GDM1 (cell line): ENCODE data around the gene USP51.
"Not testable (repeated sequence)": the region's sequence is repeated elsewhere in the genome, so short reads cannot be mapped to it uniquely, and the experiment has no call there.

Experiments used
- DNase-seq: peaks from one replicate; lab custom pipeline; 2025; lab: John Stamatoyannopoulos, UW

Gene USP51

GRCh38 chrX:55489314-55490009 lies at the start of gene USP51:
Gene USP51, minus strand, starts transcription at chrX:55489848. Its CDS starts 909 bp downstream, at chrX:55488939.
- DNase-seq = peak; percentile 46

DNA sequence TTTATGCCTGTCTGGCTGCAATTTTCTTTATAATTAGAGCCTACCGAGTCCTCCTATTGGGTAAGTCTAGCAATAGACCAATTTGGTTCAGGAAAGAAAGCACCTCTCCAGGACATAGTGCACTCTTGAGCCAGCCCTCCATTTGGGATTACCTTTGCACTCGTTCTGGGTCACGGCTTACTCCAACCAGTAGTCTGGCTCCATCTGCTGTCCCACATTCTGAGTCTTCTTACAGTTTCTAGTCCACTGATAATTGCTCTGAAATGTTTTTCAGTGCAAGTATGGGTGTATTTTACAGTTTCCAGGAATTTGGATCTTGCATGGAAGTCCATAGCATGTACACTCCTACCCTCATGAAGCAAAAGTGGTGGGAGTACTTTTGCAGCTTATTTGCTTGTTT lies 34.8 kb upstream of the USP51 start:
- DNase-seq = no peak

- no peak for DNase-seq
Measured at GRCh38 chrX:55523356-55523755, 33.7 kb upstream of the USP51 start.

GRCh38 chrX:55522596-55523276 lies 33.1 kb upstream of the USP51 start:
- DNase-seq = no peak

DNA sequence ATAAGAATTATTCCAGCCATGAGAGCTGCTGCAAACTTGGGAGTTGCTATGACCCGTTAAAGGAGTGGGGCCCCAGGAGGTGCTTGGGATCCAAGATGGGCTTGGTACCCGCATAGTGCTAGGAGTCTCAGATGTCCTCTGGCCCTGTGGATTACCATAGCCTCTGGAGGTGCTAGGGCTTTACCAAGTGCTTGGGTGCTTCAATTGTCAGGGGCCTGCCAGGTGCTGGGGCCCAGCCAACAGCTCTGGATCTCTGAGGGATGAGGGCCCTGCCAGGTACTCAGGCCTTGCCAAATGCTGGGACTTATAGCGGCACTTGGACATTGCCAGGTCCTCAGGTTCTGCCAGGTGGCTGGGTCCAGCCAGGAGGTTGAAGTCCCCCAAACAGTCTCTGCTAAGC lies 32.0 kb upstream of the USP51 start:
- no peak for DNase-seq

DNA sequence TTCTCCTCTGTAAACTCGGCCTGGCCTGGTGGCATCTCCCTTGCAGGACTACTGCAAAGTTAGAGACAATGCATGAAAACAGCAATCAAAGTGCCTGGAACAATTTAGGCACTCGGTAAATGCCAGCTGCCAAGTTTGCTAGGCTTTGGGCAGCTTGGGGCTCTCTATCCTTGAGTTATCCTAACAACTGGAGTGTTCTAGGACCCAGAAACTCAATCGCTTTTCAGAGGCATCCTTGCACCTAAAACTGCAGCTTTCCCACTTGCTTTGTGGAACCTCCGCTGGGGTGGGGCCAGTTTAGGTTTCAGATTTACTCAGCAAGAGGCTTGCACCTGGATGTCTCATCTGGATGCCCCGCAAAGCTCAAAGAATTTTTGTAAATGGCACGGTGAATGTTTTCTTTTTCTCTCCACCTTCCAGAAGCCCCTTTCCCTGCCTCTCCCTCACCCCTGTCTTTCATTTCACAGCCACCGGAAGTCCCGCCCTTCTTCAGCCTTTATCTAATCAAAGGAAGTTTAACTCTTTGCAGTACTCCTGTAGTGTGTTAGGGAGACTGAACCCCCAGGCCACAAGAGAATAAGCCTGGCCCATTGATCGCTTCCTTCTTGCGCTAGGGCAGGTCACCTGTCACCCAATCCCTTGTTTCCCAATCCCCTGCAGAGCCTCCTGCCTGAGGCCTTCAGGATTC lies 27.3 kb upstream of the USP51 start:
- not testable (repeated sequence) for DNase-seq

- not testable (repeated sequence) for DNase-seq
Measured at GRCh38 chrX:55513045-55513737, 23.5 kb upstream of the USP51 start.

DNA sequence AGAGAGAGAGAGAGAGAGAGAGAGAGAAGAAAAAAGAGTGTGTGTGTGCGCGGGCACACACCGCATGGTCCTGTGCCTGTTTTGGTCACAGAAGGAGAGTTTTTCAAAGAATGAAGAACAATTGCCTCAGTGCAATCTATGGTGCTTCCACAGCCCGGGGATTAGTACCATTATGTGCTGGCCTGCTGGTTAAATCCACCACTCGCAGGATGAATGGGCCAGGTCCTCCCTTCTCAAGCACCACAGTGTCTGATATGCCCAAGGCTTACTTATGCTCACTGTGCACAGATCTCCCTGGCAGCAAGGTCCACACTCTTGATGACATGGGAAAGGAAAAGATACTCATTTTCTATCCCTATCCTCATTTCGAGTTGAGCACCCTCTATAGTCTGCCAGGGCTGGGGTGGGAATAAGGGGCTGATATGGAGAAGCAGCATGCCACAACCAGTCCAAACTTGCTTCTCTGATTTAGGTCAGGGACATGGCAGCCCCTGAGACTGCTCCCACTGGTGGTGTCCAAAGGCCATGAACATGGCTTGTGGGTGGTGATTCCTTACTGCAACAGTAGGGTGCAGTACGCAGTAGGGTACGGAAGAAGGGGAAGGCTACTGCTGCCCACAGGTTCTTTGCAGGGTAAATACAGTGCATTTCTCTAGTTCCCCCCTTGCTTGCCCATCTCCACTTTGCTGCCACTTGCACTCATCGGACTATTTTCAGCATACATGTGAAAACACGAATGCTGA lies 18.9 kb upstream of the USP51 start:
- not testable (repeated sequence) for DNase-seq

DNA sequence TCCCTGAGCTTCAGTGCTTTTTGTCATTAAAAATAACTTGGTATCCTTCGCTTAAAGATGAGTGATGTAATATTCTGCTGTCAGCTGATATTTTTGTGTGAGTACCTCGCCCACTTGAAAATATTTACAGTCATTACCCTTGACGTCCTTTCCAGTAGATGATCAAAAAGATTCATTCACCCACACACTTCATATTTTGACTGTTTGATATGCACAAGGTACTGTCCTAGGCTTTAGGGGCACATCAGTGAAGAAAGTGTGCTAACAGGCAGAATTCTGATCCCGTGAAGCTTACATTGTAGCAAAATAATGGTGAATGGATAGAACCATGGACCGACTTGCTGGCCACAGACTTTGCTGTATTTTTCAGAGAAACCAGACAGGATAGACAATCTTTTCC lies 18.1 kb upstream of the USP51 start:
- DNase-seq = not testable (repeated sequence)

DNA sequence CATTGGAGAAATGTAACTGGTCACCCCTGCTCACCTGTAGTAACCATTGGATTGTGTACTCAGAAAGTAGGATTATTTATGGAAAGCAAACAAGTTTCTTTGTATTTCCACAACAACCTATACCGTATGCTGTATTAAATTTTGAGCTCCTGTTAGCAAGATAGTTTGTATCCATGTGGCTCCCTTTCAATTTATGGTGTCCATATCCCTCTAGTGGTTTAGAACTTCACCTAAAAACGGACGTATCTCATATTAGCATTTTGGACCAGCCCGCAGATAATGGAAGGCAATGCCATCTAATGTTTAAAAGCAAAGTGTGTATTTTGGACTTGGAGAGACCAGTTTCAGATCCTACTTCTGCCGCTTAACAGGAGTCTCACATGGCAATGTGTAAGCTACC lies 17.4 kb upstream of the USP51 start:
- DNase-seq = not testable (repeated sequence)

GRCh38 chrX:55490974-55491373 lies 1.3 kb upstream of the USP51 start:
- no peak for DNase-seq

GRCh38 chrX:55490121-55490520 lies 473 bp upstream of the USP51 start:
- DNase-seq = no peak

DNA sequence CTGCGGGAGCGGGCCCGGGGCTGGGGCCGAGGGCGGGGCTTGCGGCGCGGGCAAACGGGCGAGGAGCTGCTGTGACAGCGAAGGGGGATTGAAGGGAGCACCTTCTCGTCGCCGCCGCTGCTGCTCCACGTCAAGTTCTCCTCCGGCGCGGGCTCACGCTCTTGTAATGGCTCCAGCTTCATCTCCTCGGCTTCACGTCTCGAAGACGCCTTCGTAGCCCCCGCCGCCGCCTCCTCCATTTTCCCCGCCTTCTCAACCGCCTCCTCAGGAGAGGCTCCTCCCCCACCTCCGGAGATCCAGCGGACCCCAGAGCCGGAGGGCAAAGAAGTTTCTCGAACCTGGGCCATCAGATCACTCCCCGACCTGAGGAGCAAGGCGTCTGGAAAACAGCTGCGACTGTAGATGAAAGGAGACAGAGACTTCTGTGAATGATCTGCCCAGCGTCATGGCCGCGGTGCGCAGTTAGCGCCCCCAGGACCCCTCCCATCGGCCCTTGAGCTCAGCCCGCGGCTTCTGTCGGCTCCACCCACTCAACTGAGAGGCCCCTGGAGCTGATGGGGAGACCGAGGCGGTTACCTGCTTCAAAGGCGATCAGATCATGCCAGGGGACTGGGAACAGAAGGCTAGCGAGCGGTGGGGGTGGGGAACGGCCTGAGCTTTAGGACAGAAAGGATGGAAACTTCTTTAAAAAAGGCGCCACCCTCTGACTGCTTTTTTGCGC lies 895 bp downstream of the USP51 start:
- DNase-seq = peak; percentile 46

DNA sequence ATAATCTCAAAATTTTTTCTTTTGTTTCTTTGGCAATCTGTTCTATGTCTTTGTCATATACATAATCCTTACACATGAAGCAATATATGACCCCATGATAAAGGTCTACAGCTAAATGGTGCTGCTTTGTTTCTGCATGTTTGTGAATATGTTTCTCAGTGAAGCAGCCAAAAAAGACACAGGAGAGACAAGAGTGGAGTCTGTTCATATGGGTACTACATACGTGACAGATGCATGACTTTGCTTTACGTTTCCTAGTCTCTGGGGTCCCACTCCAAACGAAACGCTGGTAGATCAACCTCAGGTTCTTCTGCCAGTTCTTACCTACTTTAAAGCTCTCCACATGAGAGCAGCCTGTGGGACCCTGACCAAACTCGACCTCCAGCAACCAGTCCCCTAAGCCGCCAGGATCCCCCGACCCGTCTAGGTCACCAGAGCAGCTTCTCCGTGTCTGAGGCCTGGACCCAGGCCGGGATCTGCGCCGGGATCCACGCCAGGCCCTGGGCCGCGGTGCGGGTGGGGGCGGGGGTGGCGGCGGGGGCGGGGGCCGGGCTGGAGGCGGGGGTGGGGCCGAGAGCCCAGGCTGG lies 1.5 kb downstream of the USP51 start:
- no peak for DNase-seq

DNA sequence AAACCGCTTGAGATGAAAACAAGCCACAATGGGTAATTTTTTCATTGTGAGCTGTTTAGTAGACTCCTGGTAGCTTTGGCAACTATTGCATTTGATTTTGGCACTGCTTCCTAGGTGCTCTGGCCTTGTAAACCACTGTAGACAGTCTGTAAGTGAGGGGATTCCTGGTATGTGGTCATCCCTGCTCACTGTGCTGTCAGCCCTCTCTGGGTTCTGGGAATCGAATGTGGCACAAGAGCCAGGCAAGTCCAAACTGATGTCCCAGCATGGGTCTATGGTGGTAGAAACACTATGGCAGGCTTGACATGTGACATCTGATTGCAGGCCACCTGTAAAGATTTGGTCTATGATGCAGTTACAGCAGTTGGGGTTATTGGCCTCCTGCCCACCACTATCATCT lies 2.5 kb downstream of the USP51 start:
- no peak for DNase-seq

GRCh38 chrX:55486736-55487135 lies 2.9 kb downstream of the USP51 start:
- no peak for DNase-seq

DNA sequence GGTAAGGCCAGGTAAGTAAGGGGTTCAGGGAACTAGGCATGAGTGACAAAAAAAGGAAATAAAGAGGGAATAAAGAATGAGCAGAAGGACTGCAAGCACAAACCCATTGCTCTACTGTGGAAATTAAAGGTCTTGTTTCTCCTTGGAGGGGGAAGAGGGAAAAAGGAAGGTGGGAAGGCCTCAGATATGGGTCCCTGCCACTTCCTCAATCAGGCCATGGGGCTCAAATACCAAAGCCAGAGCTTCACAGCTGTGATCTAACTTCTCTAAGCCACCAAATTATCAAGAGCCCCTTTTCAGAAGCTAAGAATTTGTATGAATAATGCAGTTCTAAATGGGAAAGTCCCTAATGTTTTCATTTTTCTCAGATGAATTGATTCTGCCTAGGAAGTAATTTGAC lies 4.7 kb downstream of the USP51 start:
- DNase-seq = no peak

DNA sequence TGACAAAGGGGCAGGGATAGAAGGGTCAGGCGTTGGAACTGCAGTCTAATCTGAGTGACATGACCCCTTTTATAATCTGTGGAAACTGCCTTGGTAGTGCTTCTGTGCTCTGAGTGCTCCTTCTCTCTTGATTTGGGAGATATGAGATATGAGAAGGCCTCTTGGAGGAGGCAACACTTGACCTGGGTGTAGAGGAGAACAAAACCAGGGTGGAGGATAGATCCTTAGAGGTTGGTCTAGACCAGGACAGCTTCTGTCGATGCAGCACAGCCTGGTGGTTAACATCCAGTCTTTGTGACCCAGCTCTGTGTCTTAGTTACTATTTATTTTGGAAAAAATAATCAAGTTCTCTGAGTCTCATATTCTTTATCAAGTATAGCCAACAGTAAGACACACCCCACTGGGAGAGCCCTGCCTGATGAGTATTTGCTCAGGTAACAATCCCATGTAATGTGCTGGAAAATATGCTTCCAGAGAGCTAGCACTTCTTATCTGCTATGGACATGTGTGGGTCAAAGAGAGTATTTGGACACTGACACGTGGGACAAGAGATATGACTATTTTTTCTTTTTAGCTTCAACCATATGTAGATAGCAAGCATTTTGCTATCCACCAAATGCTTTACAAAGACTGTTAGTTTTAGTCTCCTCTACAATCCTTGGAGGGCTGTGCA lies 9.1 kb downstream of the USP51 start:
- no peak for DNase-seq

DNA sequence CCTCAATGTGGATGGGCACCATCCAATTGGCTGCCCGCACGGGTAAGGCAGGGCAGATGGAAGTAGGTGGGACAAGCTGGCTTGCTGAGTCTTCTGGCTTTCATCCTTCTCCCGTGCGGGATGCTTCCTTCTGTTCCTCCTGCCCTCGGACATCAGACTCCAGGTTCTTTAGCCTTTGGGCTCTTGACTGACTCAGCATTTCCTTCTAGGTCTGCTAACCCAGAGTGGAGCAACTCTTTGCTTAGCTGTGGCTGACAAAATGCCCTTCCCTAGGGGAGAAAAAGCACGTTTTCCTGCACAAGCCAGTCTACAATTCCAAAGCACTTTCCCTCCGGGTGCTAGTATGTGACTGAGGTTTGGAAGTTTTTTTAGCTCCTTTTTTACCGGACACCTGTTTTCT lies 9.7 kb downstream of the USP51 start:
- DNase-seq = not testable (repeated sequence)

DNA sequence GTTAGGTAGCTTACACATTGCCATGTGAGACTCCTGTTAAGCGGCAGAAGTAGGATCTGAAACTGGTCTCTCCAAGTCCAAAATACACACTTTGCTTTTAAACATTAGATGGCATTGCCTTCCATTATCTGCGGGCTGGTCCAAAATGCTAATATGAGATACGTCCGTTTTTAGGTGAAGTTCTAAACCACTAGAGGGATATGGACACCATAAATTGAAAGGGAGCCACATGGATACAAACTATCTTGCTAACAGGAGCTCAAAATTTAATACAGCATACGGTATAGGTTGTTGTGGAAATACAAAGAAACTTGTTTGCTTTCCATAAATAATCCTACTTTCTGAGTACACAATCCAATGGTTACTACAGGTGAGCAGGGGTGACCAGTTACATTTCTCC lies 23.9 kb downstream of the USP51 start:
- not testable (repeated sequence) for DNase-seq
